K562 (cell line): ENCODE results near the gene HAGHL. TPM values are rescaled to one million over a fixed set of nuclear protein-coding genes. Genes with fewer than 3 reads are reported as not detected.

Experiments
- ATAC-seq: fragments of 200-7000 bp; cut with Tn5 transposase; 3 replicates; pipeline ENCODE4 v1.9.1; 2020; ENCODE audit warnings: moderate library complexity
- BruUV-seq: library from RNA; stranded (reverse); fragments of 400-500 nt; replicated peaks from 2 replicates; lab custom pipeline; 2021; lab: Mats Ljungman, UMichigan
- CTCF ChIA-PET: fragments of 300-600 bp; formaldehyde crosslinking; extraction: SDS; loops from one replicate; lab custom pipeline; 2021; ENCODE audit warnings: low intra/inter-chr PET ratio; lab: Yijun Ruan, JAX
- POLR2A ChIA-PET: fragments of 300-600, 350-650 bp; sonication (Branson Sonifier 250); formaldehyde crosslinking; extraction: SDS; loops from one replicate; lab custom pipeline; 2021; ENCODE audit warnings: antibody characterized with exemption, inconsistent platforms; lab: Yijun Ruan, JAX
- DNase-seq, 4 experiments: peaks; one replicate each; pipeline versions ENCODE4 v3.0.0 to v3.0.0-alpha.2; 2011 to 2018; ENCODE audit warnings: low spot score in 3 of 4, mixed read lengths in 3 of 4; ENCODE audit errors: extremely low read depth in 1 of 4
- FAIRE-seq: peaks from 2 replicates; lab custom pipeline; 2011; peaks lifted over from hg19 to GRCh38; lab: Jason Lieb, UNC
- H2AFZ ChIP-seq: 2 replicates; pipeline ENCODE4 v1.6.0; 2011; ENCODE audit warnings: low read depth, low read length, control low read depth, inconsistent platforms
- H3K27ac ChIP-seq: fragments of 200-600 bp; 3 replicates; pipeline ENCODE4 v1.8.0; 2011; ENCODE audit warnings: low read depth, mild to moderate bottlenecking, control low read depth, inconsistent platforms, low read length, moderate library complexity, mixed read lengths; ENCODE audit errors: extremely low read depth
- H3K27me3 ChIP-seq, 2 experiments: fragments of 300-600 bp in 1 of 2; 2 replicates in 1 of 2; 3 replicates in 1 of 2; pipeline versions ENCODE4 v1.6.0 to v1.8.0; 2011; ENCODE audit warnings: inconsistent platforms in 2 of 2, low read length in 2 of 2, mild to moderate bottlenecking in 1 of 2, mixed read lengths in 1 of 2, moderate library complexity in 1 of 2; ENCODE audit not compliant: control insufficient read depth in 2 of 2, insufficient read depth in 2 of 2
- H3K36me3 ChIP-seq: fragments of 300-600 bp; 3 replicates; pipeline ENCODE4 v1.8.0; 2011; ENCODE audit warnings: mild to moderate bottlenecking, low read length, inconsistent platforms; ENCODE audit not compliant: control insufficient read depth, insufficient read depth
- H3K4me1 ChIP-seq, 2 experiments: fragments of 200-600 bp in 1 of 2; replicated peaks in 1 of 2; 2 replicates in 1 of 2; 3 replicates in 1 of 2; pipeline versions ENCODE4 v1.5.1 to v1.8.0; 2011; ENCODE audit warnings: inconsistent platforms in 2 of 2, low read length in 2 of 2, mild to moderate bottlenecking in 1 of 2, mixed read lengths in 1 of 2, moderate library complexity in 1 of 2; ENCODE audit not compliant: control insufficient read depth in 2 of 2, insufficient read depth in 2 of 2
- H3K4me2 ChIP-seq: 2 replicates; pipeline ENCODE4 v1.6.1; 2011; ENCODE audit warnings: low read length, control low read depth, inconsistent platforms, mixed read lengths; ENCODE audit not compliant: insufficient read depth
- H3K4me3 ChIP-seq: fragments of 200-600 bp; sonication (generic), shearing (Covaris generic); 2 replicates; pipeline ENCODE4 v1.5.1; 2016; ENCODE audit warnings: control low read depth, inconsistent platforms
- H3K79me2 ChIP-seq: fragments of 200-600 bp; 3 replicates; pipeline ENCODE4 v1.8.0; 2011; ENCODE audit warnings: low read length, inconsistent platforms; ENCODE audit not compliant: control insufficient read depth, insufficient read depth
- H3K9ac ChIP-seq, 2 experiments: 2 replicates each; pipeline versions ENCODE4 v1.6.0 to v1.6.1; 2011; ENCODE audit warnings: low read depth in 2 of 2, low read length in 2 of 2, control low read depth in 1 of 2, inconsistent platforms in 1 of 2, mild to moderate bottlenecking in 1 of 2, mixed read lengths in 1 of 2; ENCODE audit not compliant: insufficient read depth in 1 of 2
- H3K9me1 ChIP-seq: one replicate; pipeline ENCODE4 v1.6.0; 2011; ENCODE audit warnings: inconsistent platforms, mild to moderate bottlenecking, low read length, moderate library complexity; ENCODE audit not compliant: control insufficient read depth, insufficient read depth
- H3K9me3 ChIP-seq: replicated peaks from 2 replicates; pipeline ENCODE4 v1.5.1; 2011; ENCODE audit warnings: low read depth, low read length, inconsistent platforms; ENCODE audit not compliant: control insufficient read depth, insufficient read depth
- H4K20me1 ChIP-seq: replicated peaks from 2 replicates; pipeline ENCODE4 v1.6.1; 2011; ENCODE audit warnings: low read length, inconsistent platforms, mixed read lengths; ENCODE audit not compliant: control insufficient read depth, insufficient read depth
- KLF1 ChIP-seq: fragments of 450-650 bp; IDR thresholded peaks from 2 replicates; pipeline ENCODE4 v1.6.1; 2016; ENCODE audit warnings: missing genetic modification characterization, missing compliant biosample characterization
- SAFB ChIP-seq: fragments of 200-400 bp; formaldehyde crosslinking; IDR thresholded peaks from 2 replicates; pipeline ENCODE4 v1.6.1; 2017; ENCODE audit warnings: low read depth, low read length, borderline replicate concordance
- ZBTB7A ChIP-seq: IDR thresholded peaks from 2 replicates; pipeline ENCODE4 v1.6.1; 2011; ENCODE audit warnings: low read depth, mild to moderate bottlenecking, low read length, moderate library complexity, borderline replicate concordance; ENCODE audit not compliant: control insufficient read depth
- ZNF707 ChIP-seq: fragments of 250-450 bp; sonication (Bioruptor Pico); conservative IDR thresholded peaks from 2 replicates; pipeline ENCODE4 v1.8.0; 2022; ENCODE audit warnings: inconsistent platforms, mild to moderate bottlenecking, moderate library complexity
- WGBS: fragments of 100-300 bp; shearing (Covaris generic); methylation state at CpG from one replicate; pipeline ENCODE4 v1.1.6; 2016; ENCODE audit warnings: low coverage, mixed read lengths; ENCODE audit not compliant: insufficient coverage; ENCODE audit errors: missing lambda C conversion rate; 5-methylcytosine and 5-hydroxymethylcytosine counted together
- in situ Hi-C: fragments of 300-500 bp; cut with MboI; formaldehyde crosslinking; loops from 4 replicates; pipeline ENCODE4 v1.15.0; 2018; ENCODE audit warnings: inconsistent platforms, mixed read lengths
- intact Hi-C: fragments of 100-400 bp; cut with micrococcal nuclease; formaldehyde crosslinking; loops from 2 replicates; pipeline ENCODE4 v1.14.2; 2022
- polyA plus RNA-seq, 8 experiments: library from polyadenylated mRNA; depleted of rRNA in 4 of 8; stranded (reverse) in 5 of 8; unstranded in 3 of 8; fragments of >200 nt; fragmentation: Nextera tagmentation in 2 of 8; fragmentation: Illumina TruSeq in 1 of 8; extraction: Ambion mirVana in 2 of 8; extraction: Trizol in 1 of 8; gene quantifications; 2 replicates each; pipeline versions ENCODE4 v1.2.1 to v1.2.3, GENCODE V29; 2011 to 2014; ENCODE audit warnings: inconsistent platforms in 1 of 8, missing spikeins in 1 of 8
- total RNA-seq, 7 experiments: library from RNA; depleted of rRNA in 6 of 7; stranded (reverse); fragments of >200 nt in 6 of 7; fragmentation: Illumina TruSeq in 2 of 7; extraction: Trizol in 2 of 7; gene quantifications; 2 replicates each; pipeline versions ENCODE4 v1.2.1 to v1.2.3, GENCODE V29; 2011 to 2021; ENCODE audit warnings: low replicate concordance in 1 of 7

HAGHL gene
- total and polyA plus RNA-seq, 9 of the 15 experiments (the other 6 are each of a cell fraction or from before 2014, with no cell fraction given), result 0.31 to 83.4 (median 20.7) TPM

GRCh38 chr16:769934-770333 lies 43.0 kb downstream of the HAGHL start:
- BruUV-seq, result no TSS peak
- FAIRE-seq (no peak), DNase-seq (no peak), ATAC-seq (no peak)
- Histone ChIP-seq H3K4me1 (peaks cover 0 to 67% of the 10 kb centered on the region in 2 experiments; a peak in 2 of 5 replicates), H3K36me3 (no peaks in the 10 kb centered on the region), H3K9me3 (no peaks in the 10 kb centered on the region), H3K79me2 (no peaks in the 10 kb centered on the region), H3K27ac (no peak overlapping the region), H3K9ac (no peak overlapping the region; a peak in 2 of 4 replicates), H3K27me3 (peaks cover 0 to 6% of the 10 kb centered on the region in 2 experiments; a peak in 1 of 5 replicates), H4K20me1 (0 out of 2 replicates have a peak, but pooled peaks cover 3% of the 10 kb centered on the region), H3K4me2 (no peak overlapping the region), H3K9me1 (peaks cover 2% of the 10 kb centered on the region), H3K4me3 (no peak overlapping the region), H2AFZ (no peak overlapping the region)
- ChIA-PET POLR2A (interaction anchor here (0.9 kb wide), 1 partner anchor 11 kb away, joined by 7 read pairs; no protein-coding TSS in a partner anchor), CTCF (no interaction called here)
- intact Hi-C loops (no loop called here), in situ Hi-C loops (no loop called here)
- TF ChIP-seq SAFB, result peak; percentile 71
- TF ChIP-seq ZBTB7A, result peak; percentile 8; the same call in 1 of the 2 replicates
- no peak for TF ChIP-seq KLF1 (tag)
- WGBS, result 33% methylated on average over 10 of the region's 19 CpGs

GRCh38 chr16:770411-770810 lies 43.5 kb downstream of the HAGHL start:
- ChIA-PET POLR2A (interaction anchor here (0.9 kb wide), 1 partner anchor 10 kb away, joined by 7 read pairs; no protein-coding TSS in a partner anchor), CTCF (no interaction called here)
- ATAC-seq (no peak), FAIRE-seq (no peak), DNase-seq (no peak)
- Histone ChIP-seq H3K4me3 (no peak overlapping the region), H3K9ac (no peak overlapping the region), H3K9me1 (peaks cover 2% of the 10 kb centered on the region), H2AFZ (no peak overlapping the region), H4K20me1 (0 out of 2 replicates have a peak, but pooled peaks cover 3% of the 10 kb centered on the region), H3K27ac (no peak overlapping the region), H3K9me3 (no peaks in the 10 kb centered on the region), H3K79me2 (no peaks in the 10 kb centered on the region), H3K4me1 (peaks cover 0 to 67% of the 10 kb centered on the region in 2 experiments; a peak in 2 of 5 replicates), H3K4me2 (no peak overlapping the region), H3K27me3 (peaks cover 0 to 4% of the 10 kb centered on the region in 2 experiments; a peak in 1 of 5 replicates), H3K36me3 (no peaks in the 10 kb centered on the region)
- TF ChIP-seq ZBTB7A, result peak; percentile 2; the same call in 1 of the 2 replicates
- no peak for TF ChIP-seq ZNF707 (CRISPR knock-in tag)
- BruUV-seq, result no TSS peak
- WGBS, result 62% methylated on average over 7 of the region's 13 CpGs
- in situ Hi-C loops (no loop called here), intact Hi-C loops (no loop called here)
